ENCODE results near the gene MBD5.

Gene MBD5

GRCh38 chr2:148523315-148523714 is 502.4 kb downstream of the MBD5 start:
- H3K27me3 ChIP-seq (ENCODE audit: insufficient read depth, low read depth) = no peaks in the 10 kb centered on the region
- H3K27ac ChIP-seq = no peak overlapping the region
- no peaks in the 10 kb centered on the region for H4K20me1 ChIP-seq (ENCODE audit: insufficient read depth)
- H3K9ac ChIP-seq = no peak overlapping the region
- TF ChIP-seq CTCF (conservative IDR thresholded peaks at IDR 0.05; ENCODE audit: low read depth, low read length) = no peak
- no peaks in the 10 kb centered on the region for H3K4me1 ChIP-seq (ENCODE audit: low read depth, poor library complexity, severe bottlenecking)
- H2AFZ ChIP-seq (ENCODE audit: low read depth) = no peak overlapping the region
- no peak overlapping the region for H3K4me3 ChIP-seq (IDR thresholded peaks at IDR 0.05; ENCODE audit: insufficient read depth, low read depth, low read length)
- H3K4me2 ChIP-seq = no peak overlapping the region
- no peaks in the 10 kb centered on the region for H3K36me3 ChIP-seq (ENCODE audit: insufficient read depth)
- no peaks in the 10 kb centered on the region for H3K79me2 ChIP-seq (ENCODE audit: insufficient read depth, low read depth)

GRCh38 chr2:148524519-148524919 is 503.6 kb downstream of the MBD5 start:
- Histone ChIP-seq H3K27me3 (ENCODE audit: insufficient read depth, low read depth) (no peaks in the 10 kb centered on the region), H3K79me2 (ENCODE audit: insufficient read depth, low read depth) (no peaks in the 10 kb centered on the region), H3K4me3 (IDR thresholded peaks at IDR 0.05; ENCODE audit: insufficient read depth, low read depth, low read length) (no peak overlapping the region), H3K4me1 (ENCODE audit: low read depth, poor library complexity, severe bottlenecking) (no peaks in the 10 kb centered on the region), H3K27ac (no peak overlapping the region), H2AFZ (ENCODE audit: low read depth) (no peak overlapping the region), H3K9ac (no peak overlapping the region), H3K36me3 (ENCODE audit: insufficient read depth) (no peaks in the 10 kb centered on the region), H3K4me2 (no peak overlapping the region), H4K20me1 (ENCODE audit: insufficient read depth) (no peaks in the 10 kb centered on the region)
- TF ChIP-seq CTCF (conservative IDR thresholded peaks at IDR 0.05; ENCODE audit: low read depth, low read length) = no peak

GRCh38 chr2:148525130-148525529 is 504.2 kb downstream of the MBD5 start:
- H3K4me3 ChIP-seq (IDR thresholded peaks at IDR 0.05; ENCODE audit: insufficient read depth, low read depth, low read length) = no peak overlapping the region
- no peak overlapping the region for H3K4me2 ChIP-seq
- H3K4me1 ChIP-seq (ENCODE audit: low read depth, poor library complexity, severe bottlenecking) = no peaks in the 10 kb centered on the region
- H3K9ac ChIP-seq = no peak overlapping the region
- H3K27ac ChIP-seq = no peak overlapping the region
- no peak overlapping the region for H2AFZ ChIP-seq (ENCODE audit: low read depth)
- H4K20me1 ChIP-seq (ENCODE audit: insufficient read depth) = no peaks in the 10 kb centered on the region
- H3K27me3 ChIP-seq (ENCODE audit: insufficient read depth, low read depth) = no peaks in the 10 kb centered on the region
- no peaks in the 10 kb centered on the region for H3K79me2 ChIP-seq (ENCODE audit: insufficient read depth, low read depth)
- TF ChIP-seq CTCF (conservative IDR thresholded peaks at IDR 0.05; ENCODE audit: low read depth, low read length) = no peak
- H3K36me3 ChIP-seq (ENCODE audit: insufficient read depth) = no peaks in the 10 kb centered on the region

- H3K4me3 ChIP-seq (IDR thresholded peaks at IDR 0.05; ENCODE audit: insufficient read depth, low read depth, low read length) = no peak overlapping the region
Measured at GRCh38 chr2:148526509-148527346, 505.8 kb downstream of the MBD5 start.

More at GRCh38 chr2:148526509-148527346, 505.8 kb downstream of the MBD5 start:
- H3K36me3 ChIP-seq (ENCODE audit: insufficient read depth) = no peaks in the 10 kb centered on the region
- no peaks in the 10 kb centered on the region for H3K79me2 ChIP-seq (ENCODE audit: insufficient read depth, low read depth)
- no peak overlapping the region for H2AFZ ChIP-seq (ENCODE audit: low read depth)
- no peak overlapping the region for H3K4me2 ChIP-seq
- TF ChIP-seq CTCF (conservative IDR thresholded peaks at IDR 0.05; ENCODE audit: low read depth, low read length) = no peak
- no peaks in the 10 kb centered on the region for H4K20me1 ChIP-seq (ENCODE audit: insufficient read depth)
- no peaks in the 10 kb centered on the region for H3K27me3 ChIP-seq (ENCODE audit: insufficient read depth, low read depth)
- H3K9ac ChIP-seq = no peak overlapping the region
- H3K27ac ChIP-seq = no peak overlapping the region
- H3K4me1 ChIP-seq (ENCODE audit: low read depth, poor library complexity, severe bottlenecking) = no peaks in the 10 kb centered on the region

All from KMS-11 (cell line).